Posterior cingulate gyrus (tissue), 11 donors: ENCODE measurements around the gene IL18RAP.

ENCODE experiments used
- DNase-seq, 10 donors: peaks; one replicate each; pipeline versions ENCODE4 v3.0.0 to v3.0.0-alpha.2; 2020 to 2021; ENCODE audit warnings: mixed read lengths in 3 of 10
- intact Hi-C: fragments of 100-400 bp; cut with DNase I; formaldehyde crosslinking; loops from one replicate; pipeline ENCODE4 v1.15.1; 2023

Gene IL18RAP

DNA sequence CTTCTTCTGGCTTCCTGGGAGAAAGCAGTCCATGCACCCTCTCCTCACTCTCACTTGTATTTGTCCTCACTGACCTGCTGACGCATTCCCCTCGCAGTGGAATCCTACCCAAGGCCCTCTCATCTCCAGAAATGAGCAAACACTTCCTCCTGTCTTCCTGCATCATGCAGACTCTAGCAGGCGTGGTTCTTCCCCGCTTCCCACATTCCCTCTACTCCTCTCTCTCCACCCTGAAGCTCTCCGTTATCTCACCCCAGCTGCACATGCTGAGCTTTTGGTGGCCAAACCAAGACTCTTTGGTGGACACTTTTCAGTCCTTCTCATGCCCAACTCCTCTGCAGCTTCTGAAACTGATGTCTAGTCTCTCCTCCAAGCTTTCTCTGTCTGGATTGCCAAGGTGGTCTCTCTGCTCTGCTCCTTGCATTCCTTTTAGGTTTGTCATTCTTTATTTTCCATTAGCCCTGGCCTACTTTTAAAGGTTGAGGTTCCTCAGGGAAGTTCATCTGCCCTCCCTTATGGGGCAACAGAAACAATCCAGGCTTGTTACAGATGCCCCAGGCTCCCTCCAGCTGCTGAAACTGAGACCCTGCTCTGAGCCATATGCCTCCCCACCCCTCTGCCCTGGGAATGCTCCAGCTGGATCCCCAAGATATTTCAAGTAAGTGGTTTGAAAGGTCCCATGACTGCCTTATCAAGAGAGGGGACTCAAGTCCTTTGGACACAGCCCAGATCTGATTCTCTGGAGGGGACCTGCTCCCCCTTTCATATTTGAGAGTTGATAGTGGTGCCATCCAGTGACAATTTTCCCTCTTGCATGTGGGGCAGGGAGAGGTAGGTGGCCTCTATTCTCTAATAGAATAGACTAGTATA lies 835 bp upstream of the IL18RAP start:
- no peak for DNase-seq
- intact Hi-C loops: no loop called here

DNA sequence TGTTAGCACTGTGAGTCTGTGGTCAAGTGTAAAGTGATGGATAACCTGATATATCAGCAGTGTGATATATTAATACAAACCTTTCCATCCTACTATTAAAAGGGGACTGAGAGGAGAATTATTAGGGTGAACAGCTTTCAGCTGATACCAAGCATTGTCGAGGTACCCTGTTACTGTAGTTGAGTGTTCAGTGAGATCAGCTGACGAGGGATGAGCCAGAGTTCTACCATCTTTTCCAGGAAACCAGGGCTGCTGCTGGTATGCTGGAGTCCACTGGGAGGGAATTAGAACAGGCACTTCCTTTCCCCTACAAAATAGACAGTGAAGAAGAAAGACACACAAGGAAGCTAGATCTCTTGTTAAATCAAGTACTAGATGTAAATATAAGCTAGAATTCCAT lies 408 bp downstream of the IL18RAP start:
- no peak for DNase-seq
- intact Hi-C loops: no loop called here

DNA sequence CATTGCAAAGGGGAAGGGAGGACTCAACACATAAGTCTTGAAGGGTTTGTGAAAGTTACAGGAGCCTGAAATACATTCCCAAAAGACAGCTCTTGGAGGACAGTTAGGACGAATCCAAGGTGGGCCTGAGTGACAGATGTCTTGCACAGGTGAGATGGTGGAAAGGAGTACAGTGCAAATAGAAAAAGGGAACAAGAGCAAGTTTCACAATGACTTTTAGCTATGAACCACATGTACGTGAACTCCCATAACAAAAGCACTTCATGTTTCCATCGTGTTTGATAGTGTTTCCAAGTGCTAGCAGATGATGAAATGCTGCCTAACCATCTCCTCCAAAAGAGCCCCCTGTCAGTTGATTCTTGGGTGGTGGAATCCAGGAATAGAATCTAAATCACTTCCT lies 1.8 kb downstream of the IL18RAP start:
- intact Hi-C loops: no loop called here
- DNase-seq: no peak

DNA sequence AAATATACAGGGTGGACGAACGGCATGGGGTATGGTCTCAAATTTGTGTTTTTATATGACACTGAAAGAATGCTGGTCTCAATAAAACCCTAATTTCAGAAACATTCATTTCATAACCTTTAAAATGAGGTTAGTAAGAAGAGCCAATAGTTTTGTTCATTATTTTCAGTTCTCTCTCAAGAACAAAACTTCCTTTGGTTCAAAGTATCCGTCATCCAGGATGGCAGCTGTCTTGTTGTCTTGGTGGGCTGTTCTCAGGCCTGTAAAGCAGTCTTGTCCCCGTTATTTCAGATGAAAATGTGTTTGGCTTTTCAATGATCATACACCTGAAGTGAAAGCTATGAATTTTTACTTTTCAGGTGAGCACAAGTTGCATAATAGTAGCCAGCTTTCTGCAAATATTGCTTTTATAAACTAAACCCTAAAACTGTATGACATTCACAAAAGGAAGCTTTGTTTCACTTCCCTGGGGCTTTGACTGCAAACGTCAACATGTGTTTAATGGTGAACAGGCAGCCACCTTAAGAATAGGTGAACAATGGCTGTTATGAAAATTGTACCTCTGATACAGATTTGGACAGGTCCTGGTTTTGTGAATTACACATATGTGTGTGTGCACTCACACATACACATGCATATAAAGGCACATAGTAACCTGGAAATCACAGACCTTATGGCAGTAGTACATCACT lies 2.6 kb downstream of the IL18RAP start:
- no peak for DNase-seq
- intact Hi-C loops: no loop called here

DNA sequence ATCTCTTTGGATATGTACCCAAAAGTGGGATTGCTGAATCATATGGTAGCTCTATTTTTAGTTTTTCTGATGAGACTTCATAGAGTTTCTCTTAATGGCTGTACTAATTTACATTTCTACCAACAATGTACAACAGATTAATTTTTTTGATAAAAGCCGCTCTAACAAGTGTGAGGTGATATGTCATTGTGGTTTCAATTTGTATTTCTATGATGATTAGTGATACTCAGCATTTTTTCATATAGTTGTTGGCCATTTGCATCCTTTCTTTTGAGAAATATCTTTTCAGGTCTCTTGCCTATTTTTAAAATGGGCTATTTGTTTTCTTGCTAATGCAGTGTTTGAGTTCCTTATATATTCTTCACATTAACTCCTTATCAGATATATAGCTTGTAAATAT lies 4.3 kb downstream of the IL18RAP start:
- intact Hi-C loops: no loop called here
- DNase-seq: no peak

DNA sequence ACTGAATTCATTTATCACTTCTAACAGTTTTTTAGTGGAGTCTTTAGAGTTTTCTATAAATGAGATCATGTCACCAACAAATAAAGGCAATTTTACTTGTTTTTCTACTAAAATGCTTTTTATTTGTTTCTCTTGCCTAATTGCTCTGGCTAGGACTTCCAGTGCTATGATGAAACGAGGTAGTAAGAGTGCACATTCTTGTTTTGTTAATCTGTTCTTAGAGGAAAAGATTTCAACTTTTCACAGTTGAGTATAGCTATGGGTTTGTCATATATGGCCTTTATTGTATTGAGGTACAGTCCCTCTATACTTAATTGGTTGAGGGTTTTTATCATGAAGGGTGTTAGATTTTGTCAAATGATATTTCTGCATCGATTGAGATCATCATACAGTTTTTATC lies 5.6 kb downstream of the IL18RAP start:
- no peak for DNase-seq
- intact Hi-C loops: no loop called here

DNA sequence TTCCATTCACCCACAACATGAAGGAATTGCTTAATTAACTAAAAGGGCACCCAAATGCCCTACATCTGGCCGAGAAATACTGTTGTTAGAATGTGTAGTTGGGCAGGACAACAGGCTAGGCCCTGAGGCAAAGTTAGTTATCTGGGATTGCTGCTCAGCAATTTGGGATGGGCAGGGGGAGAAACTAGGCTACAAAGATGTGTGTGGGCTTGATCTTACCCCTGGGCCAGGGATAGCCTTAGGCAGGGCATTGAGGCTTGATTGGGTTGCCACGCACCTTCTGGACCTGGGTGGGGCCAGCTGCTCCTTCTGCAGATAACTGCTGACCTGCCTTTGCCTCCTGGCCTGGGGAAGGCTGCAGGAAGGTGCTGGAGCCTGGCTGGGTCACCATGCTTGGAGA lies 9.4 kb downstream of the IL18RAP start:
- intact Hi-C loops: no loop called here
- DNase-seq: no peak

DNA sequence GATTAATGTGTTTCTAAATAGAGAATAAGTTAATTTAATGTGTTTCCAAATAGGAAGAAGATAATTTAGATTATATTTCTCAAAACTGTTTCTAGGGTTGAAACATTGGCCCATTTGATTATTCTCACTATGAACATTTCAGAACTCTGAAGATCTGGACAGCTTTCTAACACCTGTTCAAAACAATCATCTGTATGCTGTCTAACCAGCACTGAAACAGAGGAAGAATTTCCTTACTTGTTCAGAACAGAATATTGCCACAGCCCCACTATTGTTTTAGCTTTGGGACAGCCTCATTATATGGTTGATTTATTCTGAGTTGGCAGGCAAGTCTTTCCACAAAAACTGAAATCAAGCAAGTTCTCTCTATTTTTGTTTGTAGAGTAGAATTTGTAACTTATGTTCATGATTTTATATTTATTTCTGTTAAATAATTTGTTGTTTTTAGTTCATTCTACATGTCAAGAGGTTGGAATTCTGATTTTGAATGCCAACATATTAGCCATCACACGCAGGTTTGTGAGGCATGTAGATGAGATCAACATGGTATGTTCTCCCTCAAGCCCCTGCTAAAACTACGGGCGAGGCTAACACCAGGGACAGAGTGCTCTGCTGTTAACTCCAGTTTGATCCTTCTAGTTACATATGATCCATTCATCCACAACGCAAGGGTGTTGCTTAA lies 11.2 kb downstream of the IL18RAP start:
- no peak for DNase-seq

DNA sequence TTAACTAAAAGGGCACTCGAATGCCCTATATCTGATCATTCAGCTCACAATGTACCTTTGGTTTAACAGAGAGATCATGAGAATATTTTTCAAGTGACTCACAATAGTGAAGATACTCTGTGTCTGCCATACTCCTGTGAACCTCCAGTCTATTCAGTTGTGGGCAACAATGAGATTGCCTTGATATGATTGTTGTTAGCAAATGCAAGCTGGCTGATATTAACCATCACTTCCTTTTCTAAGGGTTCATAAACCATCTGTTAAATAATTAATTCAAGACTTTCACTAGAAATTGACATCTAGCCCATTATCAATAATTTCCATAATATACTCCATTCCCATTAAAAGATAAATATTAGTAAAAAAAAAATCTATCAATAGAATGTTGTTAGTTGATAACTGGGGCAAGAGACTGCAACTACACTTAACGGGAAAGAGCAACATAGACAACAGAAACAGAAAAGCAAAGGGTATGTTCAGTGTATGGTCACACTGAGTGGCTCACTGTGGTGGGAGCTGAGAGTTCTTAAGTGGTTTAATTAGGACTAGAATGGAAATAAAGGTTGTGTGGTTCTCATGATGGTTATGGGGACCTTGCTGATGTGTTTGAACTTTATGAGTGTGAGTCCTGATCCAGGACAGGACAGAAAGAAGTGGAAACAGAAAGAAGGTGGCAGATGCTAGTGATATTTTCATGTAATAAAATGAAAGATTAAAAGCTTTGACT lies 11.9 kb downstream of the IL18RAP start:
- intact Hi-C loops: no loop called here
- no peak for DNase-seq

More for the DNA sequence above, 11.2 kb downstream of the IL18RAP start:
- intact Hi-C loops: no loop called here

DNA sequence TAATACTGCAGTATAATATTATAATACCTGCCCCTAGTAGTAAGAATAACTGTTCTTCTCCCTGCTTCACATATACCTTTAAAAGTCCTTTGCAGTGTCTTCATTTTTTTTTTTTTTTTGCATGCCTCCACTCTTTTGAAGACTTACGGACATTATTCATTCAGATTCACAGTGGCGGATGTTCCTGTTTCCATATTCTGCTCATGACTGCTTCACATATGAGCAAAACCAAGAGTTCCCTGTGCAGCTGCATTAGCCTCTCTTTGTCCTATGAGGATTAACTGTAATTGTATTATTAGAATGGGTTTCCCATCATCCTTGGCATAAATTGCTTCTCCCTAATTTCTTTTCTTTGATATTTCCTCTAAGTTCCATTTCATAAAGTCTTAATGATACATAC lies 12.8 kb downstream of the IL18RAP start:
- intact Hi-C loops: no loop called here
- no peak for DNase-seq

DNA sequence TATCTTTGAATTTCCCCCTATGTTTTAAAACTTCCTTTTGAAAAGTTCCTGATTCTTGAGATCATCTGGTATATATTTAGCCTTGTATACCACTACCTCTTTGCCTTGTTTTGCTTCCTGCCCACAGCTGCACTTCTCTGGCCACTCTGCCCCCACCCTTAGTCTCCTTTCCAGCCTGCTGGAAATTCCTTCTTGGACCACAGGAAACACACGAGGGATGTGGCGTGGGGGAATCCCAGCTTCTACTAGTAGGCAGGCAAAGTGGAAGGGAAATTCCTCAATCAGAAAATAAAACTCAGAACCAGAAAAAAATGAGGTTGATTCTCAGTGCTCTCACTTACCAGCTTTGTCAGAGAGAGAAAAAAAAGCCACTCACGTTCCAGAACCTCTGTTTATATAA lies 13.4 kb downstream of the IL18RAP start:
- intact Hi-C loops: no loop called here
- no peak for DNase-seq

DNA sequence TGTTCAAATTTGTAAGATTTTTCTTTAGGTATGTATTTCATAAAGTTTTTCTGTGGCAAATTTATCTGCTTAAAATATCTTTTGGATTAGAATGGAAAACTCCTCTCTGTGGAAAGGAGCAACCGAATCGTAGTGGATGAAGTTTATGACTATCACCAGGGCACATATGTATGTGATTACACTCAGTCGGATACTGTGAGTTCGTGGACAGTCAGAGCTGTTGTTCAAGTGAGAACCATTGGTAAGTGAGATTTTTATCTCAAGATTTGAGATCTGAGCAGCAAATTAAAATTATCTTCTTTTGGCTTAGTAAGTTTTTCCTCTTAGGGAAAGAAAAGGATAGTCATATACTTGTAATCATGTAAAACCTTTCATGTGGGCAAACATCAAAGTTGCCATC lies 14.2 kb downstream of the IL18RAP start:
- intact Hi-C loops: no loop called here
- no peak for DNase-seq

DNA sequence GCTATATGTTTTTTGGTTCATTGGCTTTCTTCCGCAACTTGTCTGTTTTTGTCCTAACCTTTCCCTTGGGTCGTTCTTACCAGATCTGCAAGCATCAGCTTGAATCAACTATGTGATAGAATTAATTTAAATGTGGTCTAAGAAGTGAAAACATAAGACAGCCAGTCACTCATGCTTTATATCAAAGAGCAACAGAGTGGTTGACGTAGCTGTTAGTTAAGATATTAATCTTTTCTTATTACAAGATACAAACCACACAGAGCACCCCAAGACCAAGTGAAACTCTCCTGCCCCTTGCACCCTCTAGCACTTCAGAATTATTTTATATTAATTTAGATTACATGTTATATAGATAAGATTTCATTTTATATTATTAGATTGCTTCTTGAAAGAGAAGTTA lies 15.2 kb downstream of the IL18RAP start:
- intact Hi-C loops: no loop called here
- no peak for DNase-seq

DNA sequence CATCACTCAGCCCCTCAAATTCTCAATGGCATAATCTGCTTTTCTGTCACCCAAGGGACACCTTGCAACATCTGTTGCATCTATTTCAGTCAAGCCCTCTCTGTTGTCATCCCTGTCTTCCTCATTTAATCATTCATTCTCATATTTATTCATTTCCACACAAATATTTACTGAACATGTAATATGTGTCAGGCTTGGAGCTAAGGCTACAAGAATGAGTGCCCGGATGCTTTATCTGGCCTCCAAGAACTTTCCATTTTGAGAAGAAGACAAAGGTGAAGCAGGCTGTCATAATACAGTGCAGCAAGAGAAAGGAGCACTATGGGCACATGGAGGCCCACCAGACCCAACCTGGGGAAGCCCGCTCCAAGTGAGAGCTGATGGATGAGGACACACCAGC lies 15.6 kb downstream of the IL18RAP start:
- intact Hi-C loops: no loop called here
- no peak for DNase-seq

DNA sequence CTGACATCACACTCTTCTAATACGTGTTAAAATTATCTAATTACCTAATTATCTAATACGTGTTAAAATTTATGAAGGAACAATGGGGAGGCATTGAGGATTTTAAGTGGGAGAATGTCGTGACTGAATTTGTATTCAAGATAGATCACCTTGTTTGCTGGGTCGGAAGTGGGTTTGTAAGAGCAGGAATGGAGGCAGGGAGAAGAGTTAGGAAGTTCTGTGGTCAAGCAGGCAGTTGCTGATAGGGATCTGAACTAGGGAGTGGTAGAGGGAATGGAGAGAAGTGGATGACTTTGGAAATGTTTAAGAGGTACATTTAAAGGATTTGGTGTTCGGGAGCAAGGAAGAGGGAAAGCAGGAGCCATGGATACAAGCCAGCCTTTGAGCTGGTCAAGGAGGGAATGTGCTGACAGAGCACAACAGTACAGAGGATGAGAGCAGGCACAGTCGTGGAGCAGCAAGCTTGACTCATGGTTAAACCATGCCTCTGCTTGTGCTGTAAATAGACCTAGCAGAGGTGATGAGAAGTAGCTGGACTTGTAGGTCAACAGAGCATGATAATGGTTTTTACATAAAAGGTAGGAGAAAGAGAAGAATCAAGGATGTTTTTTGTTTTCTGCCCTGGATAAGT lies 16.2 kb downstream of the IL18RAP start:
- DNase-seq: no peak
- intact Hi-C loops: no loop called here

DNA sequence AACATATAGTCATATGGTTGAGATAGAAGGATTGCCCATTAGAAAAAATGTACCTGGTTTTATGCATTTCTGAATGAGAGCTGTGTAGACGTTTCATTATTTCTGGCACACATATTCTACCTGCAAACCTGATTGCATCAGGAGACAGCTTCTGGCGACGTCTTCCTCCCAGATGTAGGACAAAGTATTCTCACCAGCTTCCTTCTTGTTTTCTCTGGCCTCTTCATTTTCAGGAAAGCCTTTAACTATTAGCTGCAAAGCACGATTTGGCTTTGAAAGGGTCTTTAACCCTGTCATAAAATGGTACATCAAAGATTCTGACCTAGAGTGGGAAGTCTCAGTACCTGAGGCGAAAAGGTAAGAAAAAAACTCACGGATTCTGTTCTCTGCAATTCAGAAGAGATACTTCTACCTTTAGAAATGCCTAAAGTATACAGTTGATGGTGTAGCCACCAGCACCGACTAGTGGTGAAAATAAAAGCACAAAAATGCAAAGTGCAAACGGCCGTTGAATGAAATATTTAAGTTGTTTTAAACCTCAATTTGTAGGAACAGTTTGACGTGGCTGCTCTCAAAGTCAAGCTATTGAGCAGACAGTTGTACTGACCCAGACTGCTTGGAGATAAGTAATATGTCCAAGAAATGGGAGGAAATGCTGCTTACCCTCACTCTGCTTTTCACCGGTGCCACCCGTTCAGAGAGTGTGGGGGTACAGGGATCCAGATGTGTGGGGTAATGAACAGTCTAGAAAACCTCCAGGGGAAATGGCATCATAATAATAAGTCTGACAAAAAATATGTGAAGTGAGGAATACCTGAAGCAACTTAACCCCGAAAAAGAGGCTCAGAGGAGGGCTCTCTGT lies 20.2 kb downstream of the IL18RAP start:
- DNase-seq: peak in 2 of 10 donors; percentile 15 to 20
- intact Hi-C loops: loop anchor here (5.0 kb wide), 2 partner anchors 201 to 561 kb away; no protein-coding TSS in a partner anchor

DNA sequence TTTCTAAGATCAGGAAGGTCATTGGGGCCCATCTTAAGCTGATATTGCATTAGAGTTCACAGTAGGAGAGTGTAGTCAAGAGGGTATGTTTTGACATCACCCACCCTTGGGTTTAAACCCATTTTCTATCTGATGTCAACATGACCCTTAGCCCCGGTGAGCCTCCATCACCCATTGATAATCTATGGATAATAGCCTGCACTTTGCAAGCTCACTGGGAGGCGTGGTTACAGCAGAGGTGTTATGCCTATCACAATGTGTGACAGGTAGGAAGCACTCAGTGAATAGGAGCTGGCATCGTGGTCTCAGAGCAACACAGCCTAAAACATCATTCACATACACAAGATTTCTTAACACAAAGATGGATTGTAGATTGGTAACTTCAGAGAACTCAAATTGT lies 21.3 kb downstream of the IL18RAP start:
- no peak for DNase-seq
- intact Hi-C loops: loop anchor here (5.0 kb wide), 2 partner anchors 202 to 562 kb away; no protein-coding TSS in a partner anchor

DNA sequence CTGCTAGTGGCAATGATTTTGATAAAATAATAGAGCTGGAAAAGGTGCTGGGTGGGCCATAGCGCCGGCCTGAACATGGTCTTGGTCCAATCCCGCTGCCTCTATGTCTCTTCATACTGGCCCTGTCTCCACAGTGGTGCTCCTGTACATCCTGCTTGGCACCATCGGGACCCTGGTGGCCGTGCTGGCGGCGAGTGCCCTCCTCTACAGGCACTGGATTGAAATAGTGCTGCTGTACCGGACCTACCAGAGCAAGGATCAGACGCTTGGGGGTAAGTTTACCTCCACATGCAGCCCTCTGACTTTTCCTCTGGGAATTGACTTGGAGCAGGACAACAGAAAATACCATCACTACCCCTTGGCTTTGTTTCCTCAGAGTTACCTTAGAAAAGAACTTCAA lies 24.0 kb downstream of the IL18RAP start:
- intact Hi-C loops: no loop called here

DNA sequence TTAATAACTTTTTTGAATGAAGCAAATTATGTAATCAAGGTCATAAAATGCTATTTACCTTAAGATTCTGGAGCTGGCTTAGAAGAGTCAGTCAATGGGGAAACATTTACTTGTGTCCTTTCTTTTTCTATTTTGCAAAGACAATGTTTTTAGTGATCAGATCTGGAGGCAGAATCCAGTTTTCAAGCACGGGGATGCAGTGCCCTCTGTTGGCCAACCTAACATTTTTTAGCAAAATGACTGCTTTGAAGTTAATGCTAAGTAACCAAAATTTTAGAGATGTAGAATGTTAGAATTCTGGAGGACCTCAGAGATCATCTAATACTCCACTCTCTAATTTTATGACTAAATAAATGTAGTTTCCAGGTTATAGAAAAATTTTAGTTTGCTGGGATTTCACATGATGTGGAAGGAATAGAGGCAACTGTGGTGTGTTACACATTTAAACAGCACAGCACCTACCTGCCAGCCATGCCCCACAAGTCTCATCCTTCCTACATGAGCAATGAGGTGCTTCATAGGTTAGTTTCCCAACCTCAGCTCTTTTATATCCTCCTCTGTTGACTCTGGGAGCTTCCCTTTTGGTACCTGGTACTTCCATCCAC lies 26.5 kb downstream of the IL18RAP start:
- DNase-seq: peak in 8 of 10 donors; percentile 11 to 87 (median 56)
- intact Hi-C loops: loop anchor here (2.0 kb wide), 1 partner anchor 427 kb away; no protein-coding TSS in a partner anchor

More for the DNA sequence above, 24.0 kb downstream of the IL18RAP start:
- no peak for DNase-seq
